ENCODE measurements around the gene CADM1.

- TF ChIP-seq POLR2AphosphoS5 (IDR thresholded peaks at IDR 0.05; ENCODE audit: low read length) = no peak
- no peak for TF ChIP-seq SP1 (IDR thresholded peaks at IDR 0.05; ENCODE audit: low read depth, low read length)
- no peak for TF ChIP-seq TBL1XR1 (IDR thresholded peaks at IDR 0.05; ENCODE audit: low read depth, low read length)
- no peak for TF ChIP-seq TAF1 (IDR thresholded peaks at IDR 0.05; ENCODE audit: borderline replicate concordance, low read depth, low read length)
- TF ChIP-seq BRCA1 (IDR thresholded peaks at IDR 0.05; ENCODE audit: low read depth, low read length) = no peak
These were observed 314.0 kb downstream of the CADM1 start for GRCh38 chr11:115190196-115190595.
